ENCODE results near the gene PANK3. TPM values are rescaled to one million over a fixed set of nuclear protein-coding genes. Genes with fewer than 3 reads are reported as not detected.

Gene PANK3
- total RNA-seq, 1 experiment from 2014 or later = 79.7 TPM

GRCh38 chr5:168580227-168580508 is 1.0 kb upstream of the PANK3 start:
- BruUV-seq (replicated peaks) = TSS peak; percentile 99
- DNase-seq (ENCODE audit: low read depth, low spot score) (no peak), ATAC-seq (no peak)
- no peaks in the 10 kb centered on the region for H3K27me3 ChIP-seq (ENCODE audit: control insufficient read depth, insufficient read depth, low read length)
- H3K4me3 ChIP-seq (ENCODE audit: low read depth in 2 of 2, low read length in 2 of 2) = peak overlapping the region; percentile 76 to 98
- intact Hi-C loops (cut with micrococcal nuclease; ENCODE audit: unreplicated experiment) = no loop called here
- H3K9me3 ChIP-seq (ENCODE audit: control insufficient read depth, insufficient read depth, low read depth, low read length) = no peaks in the 10 kb centered on the region
- H3K4me1 ChIP-seq (ENCODE audit: control insufficient read depth, insufficient read depth, low read length) = peaks cover 17% of the 10 kb centered on the region
- in situ Hi-C loops (cut with HindIII; ENCODE audit: low pct_unique_long_range_greater_than_20kb, low sequenced_read_pairs) = no loop called here
- ChIA-PET CTCF (no interaction called here), POLR2A (no interaction called here)
- peak overlapping the region; percentile 98 for H3K27ac ChIP-seq (ENCODE audit: low read length)
- TF ChIP-seq REST (IDR thresholded peaks at IDR 0.05; ENCODE audit: insufficient read depth in 1 of 2, low read depth in 2 of 2, low read length in 1 of 2) (no peak), SIN3A (IDR thresholded peaks at IDR 0.05; ENCODE audit: borderline replicate concordance, insufficient read depth, low read depth, low read length) (no peak), POLR2AphosphoS5 (IDR thresholded peaks at IDR 0.05; ENCODE audit: low read depth, low read length) (no peak), TCF7L2 (IDR thresholded peaks at IDR 0.05; ENCODE audit: low read depth, low read length) (no peak), CTCF (IDR thresholded peaks at IDR 0.05) (no peak)
- peaks cover 2% of the 10 kb centered on the region for H3K36me3 ChIP-seq (ENCODE audit: control insufficient read depth, insufficient read depth, low read length)

DNA sequence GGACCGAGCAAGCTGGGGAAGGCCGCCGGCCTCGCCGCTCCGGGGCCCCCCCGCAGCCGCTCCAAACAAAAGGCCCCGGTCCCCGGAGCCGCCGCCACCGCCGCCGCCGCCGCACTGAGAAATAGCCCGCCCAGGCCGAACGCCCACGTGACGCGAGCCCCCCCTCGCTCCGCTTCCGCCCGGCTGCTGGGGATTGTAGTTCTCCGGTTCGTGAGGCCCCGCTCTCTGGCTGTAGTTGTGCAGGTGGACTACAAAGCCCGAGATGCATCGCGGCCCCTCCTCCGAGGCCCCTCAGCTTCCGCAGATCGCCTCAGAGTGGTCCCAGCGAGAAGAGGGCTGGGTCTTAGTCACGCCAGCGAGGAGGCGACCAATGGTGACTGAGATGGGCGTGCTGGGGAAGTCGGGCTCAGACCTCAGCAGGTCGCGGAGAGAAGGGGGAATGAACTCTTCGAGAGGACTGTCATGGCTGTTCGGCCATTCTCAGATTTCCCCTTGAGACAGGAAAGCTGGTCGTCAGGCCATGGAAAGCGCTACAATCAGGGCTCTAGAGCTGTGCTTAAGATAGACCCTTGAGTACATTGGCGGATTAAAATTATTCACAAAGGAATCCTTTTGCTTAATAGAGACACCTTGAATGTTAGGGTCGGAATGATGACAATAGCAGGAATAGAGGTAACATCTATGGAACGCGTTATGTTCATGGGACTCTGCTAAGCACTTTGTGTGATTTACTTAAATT is 489 bp upstream of the PANK3 start:
- ChIA-PET CTCF (no interaction called here), POLR2A (interaction anchor here (0.6 kb wide), 1 partner anchor 32 kb away, joined by 3 read pairs; no protein-coding TSS in a partner anchor)
- Histone ChIP-seq H3K36me3 (ENCODE audit: control insufficient read depth, insufficient read depth, low read length) (peaks cover 2% of the 10 kb centered on the region), H3K9me3 (ENCODE audit: control insufficient read depth, insufficient read depth, low read depth, low read length) (no peaks in the 10 kb centered on the region), H3K4me1 (ENCODE audit: control insufficient read depth, insufficient read depth, low read length) (peaks cover 17% of the 10 kb centered on the region), H3K4me3 (ENCODE audit: low read depth in 2 of 2, low read length in 2 of 2) (peak overlapping the region; percentile 98 to 99), H3K27ac (ENCODE audit: low read length) (peak overlapping the region; percentile 98), H3K27me3 (ENCODE audit: control insufficient read depth, insufficient read depth, low read length) (no peaks in the 10 kb centered on the region)
- in situ Hi-C loops (cut with HindIII; ENCODE audit: low pct_unique_long_range_greater_than_20kb, low sequenced_read_pairs) (no loop called here), intact Hi-C loops (cut with micrococcal nuclease; ENCODE audit: unreplicated experiment) (no loop called here)
- DNase-seq (ENCODE audit: low read depth, low spot score) = peak; percentile 92
- TF ChIP-seq TCF7L2 (IDR thresholded peaks at IDR 0.05; ENCODE audit: low read depth, low read length) (no peak), POLR2AphosphoS5 (IDR thresholded peaks at IDR 0.05; ENCODE audit: low read depth, low read length) (peak; percentile 97)
- no TSS peak for BruUV-seq (replicated peaks)
- ATAC-seq = peak; percentile 99

DNA sequence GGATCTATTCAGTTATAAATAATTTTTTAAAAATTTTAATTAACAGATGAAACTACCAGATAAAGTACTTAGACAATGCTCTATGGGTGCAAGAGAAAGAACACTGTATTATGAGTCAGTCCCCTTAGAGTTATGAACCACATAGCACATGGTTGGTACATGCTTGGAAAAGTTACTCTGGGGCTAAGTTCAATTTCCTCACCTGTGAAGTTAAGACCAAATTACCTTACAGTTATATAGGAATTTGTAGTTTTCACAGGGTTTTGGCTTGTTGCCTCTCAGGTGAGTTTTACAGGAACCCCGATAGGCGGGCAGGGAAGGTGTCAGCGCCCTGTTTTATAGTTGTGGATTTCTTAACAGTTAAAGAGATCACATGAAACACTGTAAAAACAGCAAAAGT is 1.2 kb downstream of the PANK3 start:
- Histone ChIP-seq H3K27ac (ENCODE audit: low read length) (peak overlapping the region; percentile 96), H3K9me3 (ENCODE audit: control insufficient read depth, insufficient read depth, low read depth, low read length) (no peaks in the 10 kb centered on the region), H3K27me3 (ENCODE audit: control insufficient read depth, insufficient read depth, low read length) (no peaks in the 10 kb centered on the region), H3K4me3 (ENCODE audit: low read depth in 2 of 2, low read length in 2 of 2) (peak overlapping the region; percentile 98 to 99), H3K4me1 (ENCODE audit: control insufficient read depth, insufficient read depth, low read length) (peaks cover 17% of the 10 kb centered on the region), H3K36me3 (ENCODE audit: control insufficient read depth, insufficient read depth, low read length) (peaks cover 2% of the 10 kb centered on the region)
- intact Hi-C loops (cut with micrococcal nuclease; ENCODE audit: unreplicated experiment) (no loop called here), in situ Hi-C loops (cut with HindIII; ENCODE audit: low pct_unique_long_range_greater_than_20kb, low sequenced_read_pairs) (no loop called here)
- ChIA-PET POLR2A (no interaction called here), CTCF (no interaction called here)
- DNase-seq (ENCODE audit: low read depth, low spot score) (peak; percentile 10), ATAC-seq (no peak)
- TSS peak; percentile 75 for BruUV-seq (replicated peaks)
- TF ChIP-seq SIN3A (IDR thresholded peaks at IDR 0.05; ENCODE audit: borderline replicate concordance, insufficient read depth, low read depth, low read length) (no peak), POLR2AphosphoS5 (IDR thresholded peaks at IDR 0.05; ENCODE audit: low read depth, low read length) (no peak), REST (IDR thresholded peaks at IDR 0.05; ENCODE audit: insufficient read depth in 1 of 2, low read depth in 2 of 2, low read length in 1 of 2) (no peak), CTCF (IDR thresholded peaks at IDR 0.05) (no peak), TCF7L2 (IDR thresholded peaks at IDR 0.05; ENCODE audit: low read depth, low read length) (no peak)
